ENCODE measurements around the gene HTR2B.

- TF ChIP-seq CTCF (IDR thresholded peaks at IDR 0.05; ENCODE audit: borderline replicate concordance, extremely low read depth, low read length, poor library complexity, severe bottlenecking) (no peak), EZH2 (IDR thresholded peaks at IDR 0.05; ENCODE audit: borderline replicate concordance, low read depth, low read length, severe bottlenecking) (no peak)
Measured at GRCh38 chr2:231117922-231118613, 6.8 kb downstream of the HTR2B start.
